ENCODE results near the gene ACMSD.

The ACMSD gene

GRCh38 chr2:134838143-134838620 lies at the start of gene ACMSD:
Gene ACMSD, plus strand, starts transcription at chr2:134838616. Its CDS starts 67 bp downstream, at chr2:134838683.
- Mint-ChIP-seq H3K27ac (no peak within 1 kb of the TSS), H3K36me3 (ENCODE audit: low read depth) (no peaks in the 10 kb centered on the region), H3K4me3 (no peak within 1 kb of the TSS), H3K9me3 (peaks cover 35% of the 10 kb centered on the region), H3K4me1 (no peaks in the 10 kb centered on the region), H3K27me3 (ENCODE audit: low read depth, poor library complexity) (peaks cover 3% of the 10 kb centered on the region)
- DNase-seq = no peak
- TF ChIP-seq CTCF (IDR thresholded peaks at IDR 0.05) = no peak

- no peak overlapping the region for H3K4me3 Mint-ChIP-seq
- peaks cover 8% of the 10 kb centered on the region for H3K27me3 Mint-ChIP-seq (ENCODE audit: low read depth, poor library complexity)
- H3K4me1 Mint-ChIP-seq = no peaks in the 10 kb centered on the region
- no peaks in the 10 kb centered on the region for H3K9me3 Mint-ChIP-seq
- no peak for DNase-seq
- no peak for TF ChIP-seq CTCF (IDR thresholded peaks at IDR 0.05)
- no peak overlapping the region for H3K27ac Mint-ChIP-seq
- no peaks in the 10 kb centered on the region for H3K36me3 Mint-ChIP-seq (ENCODE audit: low read depth)
Observed at GRCh38 chr2:134790487-134790886, 47.9 kb upstream of the ACMSD start.

GRCh38 chr2:134791616-134792015 lies 46.8 kb upstream of the ACMSD start:
- no peak overlapping the region for H3K27ac Mint-ChIP-seq
- no peak for DNase-seq
- H3K4me3 Mint-ChIP-seq = no peak overlapping the region
- no peak for TF ChIP-seq CTCF (IDR thresholded peaks at IDR 0.05)
- peaks cover 8% of the 10 kb centered on the region for H3K27me3 Mint-ChIP-seq (ENCODE audit: low read depth, poor library complexity)
- H3K9me3 Mint-ChIP-seq = no peaks in the 10 kb centered on the region
- no peaks in the 10 kb centered on the region for H3K36me3 Mint-ChIP-seq (ENCODE audit: low read depth)
- no peaks in the 10 kb centered on the region for H3K4me1 Mint-ChIP-seq

- Mint-ChIP-seq H3K9me3 (no peaks in the 10 kb centered on the region), H3K27ac (no peak overlapping the region), H3K4me1 (no peaks in the 10 kb centered on the region), H3K36me3 (ENCODE audit: low read depth) (no peaks in the 10 kb centered on the region), H3K27me3 (ENCODE audit: low read depth, poor library complexity) (peaks cover 8% of the 10 kb centered on the region), H3K4me3 (no peak overlapping the region)
- no peak for TF ChIP-seq CTCF (IDR thresholded peaks at IDR 0.05)
- DNase-seq = no peak
Observed at GRCh38 chr2:134792186-134792585, 46.2 kb upstream of the ACMSD start.

- Mint-ChIP-seq H3K36me3 (ENCODE audit: low read depth) (no peaks in the 10 kb centered on the region), H3K9me3 (no peaks in the 10 kb centered on the region), H3K27me3 (ENCODE audit: low read depth, poor library complexity) (peaks cover 8% of the 10 kb centered on the region), H3K27ac (no peak overlapping the region), H3K4me3 (no peak overlapping the region), H3K4me1 (no peaks in the 10 kb centered on the region)
- no peak for DNase-seq
- no peak for TF ChIP-seq CTCF (IDR thresholded peaks at IDR 0.05)
Observed at GRCh38 chr2:134795765-134796164, 42.7 kb upstream of the ACMSD start.

- no peaks in the 10 kb centered on the region for H3K9me3 Mint-ChIP-seq
- no peaks in the 10 kb centered on the region for H3K36me3 Mint-ChIP-seq (ENCODE audit: low read depth)
- no peak overlapping the region for H3K27ac Mint-ChIP-seq
- H3K4me3 Mint-ChIP-seq = no peak overlapping the region
- TF ChIP-seq CTCF (IDR thresholded peaks at IDR 0.05) = no peak
- no peak for DNase-seq
- no peaks in the 10 kb centered on the region for H3K4me1 Mint-ChIP-seq
- peaks cover 8% of the 10 kb centered on the region for H3K27me3 Mint-ChIP-seq (ENCODE audit: low read depth, poor library complexity)
Observed at GRCh38 chr2:134796373-134796772, 42.0 kb upstream of the ACMSD start.

Measured in nephron progenitor cell (in vitro differentiated cells).